WERI-Rb-1 (cell line): ENCODE measurements around the gene TRMT11.

Experiments used
- DNase-seq: peaks from one replicate; pipeline ENCODE4 v3.0.0-alpha.2; 2020
- H3K27ac ChIP-seq: fragments of 250-450 bp; sonication (Bioruptor Pico); 2 replicates; pipeline ENCODE4 v1.5.1; 2020; ENCODE audit warnings: mild to moderate bottlenecking, moderate library complexity
- H3K27me3 ChIP-seq: fragments of 250-450 bp; sonication (Bioruptor Pico); 2 replicates; pipeline ENCODE4 v1.5.1; 2021; ENCODE audit warnings: mild to moderate bottlenecking, low read depth, moderate library complexity; ENCODE audit not compliant: insufficient read depth, severe bottlenecking
- H3K36me3 ChIP-seq: fragments of 250-450 bp; sonication (Bioruptor Pico); 2 replicates; pipeline ENCODE4 v1.5.1; 2020; ENCODE audit warnings: mild to moderate bottlenecking, moderate library complexity
- H3K4me3 ChIP-seq: 2 replicates; pipeline ENCODE4 v1.5.1; 2011; ENCODE audit warnings: low read depth, mild to moderate bottlenecking, control low read depth, low read length
- H3K9me3 ChIP-seq: fragments of 250-450 bp; sonication (Bioruptor Pico); 2 replicates; pipeline ENCODE4 v1.5.1; 2021; ENCODE audit warnings: mild to moderate bottlenecking, moderate library complexity; ENCODE audit not compliant: severe bottlenecking
- CTCF ChIP-seq: IDR thresholded peaks from 2 replicates; pipeline ENCODE4 v1.5.1; 2011; ENCODE audit warnings: low read depth, mild to moderate bottlenecking, control low read depth, inconsistent platforms, low read length

TRMT11 gene

GRCh38 chr6:126047648-126048047 is 61.3 kb downstream of the TRMT11 start:
- no peak for DNase-seq
- no peaks in the 10 kb centered on the region for H3K27me3 ChIP-seq
- H3K9me3 ChIP-seq, result no peaks in the 10 kb centered on the region
- H3K4me3 ChIP-seq, result no peak overlapping the region
- no peak for TF ChIP-seq CTCF
- no peak overlapping the region for H3K27ac ChIP-seq
- no peaks in the 10 kb centered on the region; the same call in 1 of the 2 replicates for H3K36me3 ChIP-seq

- Histone ChIP-seq H3K9me3 (no peaks in the 10 kb centered on the region), H3K36me3 (no peaks in the 10 kb centered on the region; the same call in 1 of the 2 replicates), H3K27ac (no peak overlapping the region), H3K4me3 (no peak overlapping the region), H3K27me3 (no peaks in the 10 kb centered on the region)
- no peak for DNase-seq
- no peak for TF ChIP-seq CTCF
Measured at GRCh38 chr6:126048635-126049034, 62.3 kb downstream of the TRMT11 start.

- DNase-seq, result no peak
- Histone ChIP-seq H3K27me3 (no peaks in the 10 kb centered on the region), H3K9me3 (no peaks in the 10 kb centered on the region), H3K36me3 (no peaks in the 10 kb centered on the region; the same call in 1 of the 2 replicates), H3K4me3 (no peak overlapping the region), H3K27ac (no peak overlapping the region)
- TF ChIP-seq CTCF, result no peak
Measured at GRCh38 chr6:126050795-126051194, 64.5 kb downstream of the TRMT11 start.

GRCh38 chr6:126051791-126052190 is 65.5 kb downstream of the TRMT11 start:
- DNase-seq, result no peak
- H3K27me3 ChIP-seq, result no peaks in the 10 kb centered on the region
- no peak for TF ChIP-seq CTCF
- H3K36me3 ChIP-seq, result no peaks in the 10 kb centered on the region; the same call in 1 of the 2 replicates
- H3K9me3 ChIP-seq, result no peaks in the 10 kb centered on the region
- no peak overlapping the region for H3K4me3 ChIP-seq
- H3K27ac ChIP-seq, result no peak overlapping the region

- Histone ChIP-seq H3K9me3 (no peaks in the 10 kb centered on the region), H3K4me3 (no peak overlapping the region), H3K27me3 (no peaks in the 10 kb centered on the region), H3K27ac (no peak overlapping the region), H3K36me3 (no peaks in the 10 kb centered on the region; the same call in 1 of the 2 replicates)
- DNase-seq, result no peak
- TF ChIP-seq CTCF, result no peak
Measured at GRCh38 chr6:126052485-126052884, 66.1 kb downstream of the TRMT11 start.

GRCh38 chr6:126054258-126054702 is 67.9 kb downstream of the TRMT11 start:
- Histone ChIP-seq H3K27ac (no peak overlapping the region), H3K4me3 (no peak overlapping the region), H3K27me3 (no peaks in the 10 kb centered on the region), H3K36me3 (no peaks in the 10 kb centered on the region), H3K9me3 (no peaks in the 10 kb centered on the region)
- no peak for DNase-seq
- no peak for TF ChIP-seq CTCF
